ENCODE results near the gene KCTD21.
"Not testable (repeated sequence)": the region's sequence is repeated elsewhere in the genome, so short reads cannot be mapped to it uniquely, and the experiment has no call there.

The KCTD21 gene

GRCh38 chr11:78200061-78200460, 11.6 kb upstream of the KCTD21 start:
- no peak for DNase-seq

DNA sequence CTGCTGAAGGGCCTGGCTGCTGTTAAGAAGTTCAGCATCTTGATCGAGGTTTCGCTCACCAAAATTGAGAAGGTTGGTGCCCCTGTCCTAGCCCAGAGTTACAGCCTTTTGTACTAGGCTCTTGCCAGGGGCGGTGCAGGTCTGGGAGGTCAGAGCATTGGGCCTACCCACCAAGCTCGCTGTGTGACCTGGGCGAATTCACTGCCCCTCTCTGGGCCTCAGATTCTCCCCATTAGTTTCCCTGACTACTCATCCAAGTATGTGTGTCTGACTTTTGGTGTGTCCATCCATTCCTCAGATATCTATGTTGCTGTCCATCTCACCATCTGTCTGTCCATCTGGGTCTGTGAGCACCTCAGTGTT, 11.2 kb upstream of the KCTD21 start:
- no peak for DNase-seq

DNA sequence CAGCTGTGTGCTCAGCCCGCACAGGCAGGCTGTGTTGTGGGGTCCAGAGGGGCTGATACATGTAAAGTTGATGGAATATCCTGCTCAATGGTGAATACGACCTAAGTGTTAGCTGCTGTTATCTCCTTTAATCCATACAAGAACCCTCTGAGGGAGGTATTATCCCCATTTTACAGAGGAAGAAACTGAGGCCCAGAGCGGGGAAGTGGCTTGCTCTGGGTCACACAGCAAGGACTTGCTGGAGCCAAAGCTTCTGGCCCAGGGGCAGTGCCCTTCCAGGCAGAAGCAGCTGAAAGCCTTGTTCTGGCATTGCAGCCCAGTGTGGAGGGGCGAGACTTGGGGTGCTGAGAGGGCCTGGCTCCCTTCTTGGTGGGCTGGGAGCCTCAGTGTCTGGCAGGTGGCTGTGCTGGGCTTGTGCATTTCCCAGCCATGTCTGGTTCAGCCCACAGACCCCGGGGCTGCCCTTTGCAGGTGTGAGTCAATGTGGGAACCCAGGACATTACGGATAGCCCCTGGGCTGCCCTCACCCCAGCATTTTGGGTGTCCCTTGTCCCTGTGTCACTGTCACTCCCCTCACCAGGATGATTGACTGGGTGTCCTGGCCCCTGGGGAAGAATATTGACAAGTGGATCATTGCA, 10.7 kb upstream of the KCTD21 start:
- DNase-seq: no peak

DNA sequence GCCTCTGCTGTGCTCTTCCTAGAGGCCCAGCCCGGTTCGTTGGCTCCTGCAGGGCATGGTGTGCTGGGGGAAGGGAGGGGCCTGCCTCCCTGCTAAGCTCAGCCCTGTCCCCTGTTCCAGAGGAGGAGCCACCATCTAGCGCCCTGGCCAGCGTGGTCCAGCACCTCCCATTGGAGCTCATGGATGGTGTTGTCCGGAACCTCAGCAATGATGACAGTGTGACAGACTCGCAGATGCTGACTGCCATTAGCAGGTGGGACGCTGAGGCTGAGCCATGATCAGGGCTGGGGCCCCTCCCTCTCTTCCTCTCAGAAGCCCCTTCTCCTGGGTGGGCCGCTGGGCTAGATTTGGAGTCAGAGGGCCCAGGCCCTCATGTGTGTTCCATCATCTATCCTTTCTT, 9.4 kb upstream of the KCTD21 start:
- DNase-seq: no peak

DNA sequence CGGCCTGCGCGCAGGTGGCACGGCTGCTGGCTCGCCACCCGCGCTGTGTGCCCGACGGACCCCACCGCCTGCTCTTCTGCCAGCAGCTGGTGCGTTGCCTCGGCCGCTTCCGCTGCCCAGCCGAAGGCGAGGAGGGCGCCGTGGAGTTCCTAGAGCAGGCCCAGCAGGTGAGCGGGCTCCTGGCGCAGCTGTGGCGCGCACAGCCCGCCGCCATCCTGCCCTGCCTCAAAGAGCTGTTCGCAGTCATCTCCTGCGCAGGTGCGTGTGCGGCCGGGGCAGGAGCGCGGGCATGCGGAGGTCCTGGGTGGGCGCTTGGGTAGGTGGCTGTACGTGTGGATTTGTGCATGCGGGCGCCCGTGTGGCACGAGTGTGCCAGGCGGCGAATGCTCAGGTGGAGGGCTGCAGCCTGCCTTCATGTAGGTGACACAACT, 8.2 kb upstream of the KCTD21 start:
- no peak for DNase-seq

GRCh38 chr11:78195917-78196560, 7.6 kb upstream of the KCTD21 start:
- no peak for DNase-seq

- DNase-seq: no peak
Measured at GRCh38 chr11:78194490-78194889, 6.1 kb upstream of the KCTD21 start.

DNA sequence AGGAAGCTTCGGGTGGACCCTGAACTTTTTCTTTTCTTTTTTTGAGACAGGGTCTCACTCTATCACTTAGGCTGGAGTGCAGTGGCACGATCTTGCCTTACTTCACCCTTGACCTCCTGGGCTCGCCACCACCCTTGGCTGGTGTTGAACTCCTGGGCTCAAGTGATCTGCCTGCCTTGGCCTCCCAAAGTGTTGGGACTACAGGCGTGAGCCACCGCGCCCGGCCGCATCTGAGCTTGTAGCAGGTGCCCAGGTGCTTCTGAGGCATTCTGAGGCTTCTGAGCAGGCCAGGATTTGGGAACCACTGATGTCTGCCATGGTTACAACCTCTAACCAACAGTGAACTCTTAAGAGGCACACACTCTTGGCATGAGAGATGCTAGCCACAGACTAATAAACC, 5.4 kb upstream of the KCTD21 start:
- no peak for DNase-seq

GRCh38 chr11:78192911-78193351, 4.5 kb upstream of the KCTD21 start:
- no peak for DNase-seq

DNA sequence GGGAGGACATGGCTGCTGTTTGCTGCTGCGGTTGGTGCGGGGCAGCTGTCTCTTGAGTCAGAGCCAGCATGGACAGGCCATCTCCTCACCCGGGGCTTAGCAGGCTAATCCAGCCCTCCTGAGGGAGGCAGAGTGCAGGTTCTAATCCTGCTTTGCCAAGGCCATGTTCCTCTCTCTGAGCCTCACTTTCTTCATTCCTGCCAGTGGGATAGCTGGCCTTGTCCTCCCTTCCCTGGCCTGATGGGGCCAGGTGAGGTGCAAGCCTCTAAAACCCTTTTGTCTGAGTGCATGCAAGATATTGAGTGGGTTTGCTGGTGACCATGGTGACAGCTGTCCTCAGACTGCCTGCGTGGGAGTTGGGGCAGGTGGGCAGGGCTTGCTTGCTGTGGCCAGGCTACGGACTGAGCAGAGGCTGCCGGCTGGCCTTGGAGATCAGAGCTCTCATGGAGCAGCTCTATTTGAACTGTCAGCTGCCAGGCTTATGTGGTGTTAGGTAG, 3.8 kb upstream of the KCTD21 start:
- DNase-seq: no peak

- no peak for DNase-seq
Measured at GRCh38 chr11:78190871-78191538, 2.6 kb upstream of the KCTD21 start.

DNA sequence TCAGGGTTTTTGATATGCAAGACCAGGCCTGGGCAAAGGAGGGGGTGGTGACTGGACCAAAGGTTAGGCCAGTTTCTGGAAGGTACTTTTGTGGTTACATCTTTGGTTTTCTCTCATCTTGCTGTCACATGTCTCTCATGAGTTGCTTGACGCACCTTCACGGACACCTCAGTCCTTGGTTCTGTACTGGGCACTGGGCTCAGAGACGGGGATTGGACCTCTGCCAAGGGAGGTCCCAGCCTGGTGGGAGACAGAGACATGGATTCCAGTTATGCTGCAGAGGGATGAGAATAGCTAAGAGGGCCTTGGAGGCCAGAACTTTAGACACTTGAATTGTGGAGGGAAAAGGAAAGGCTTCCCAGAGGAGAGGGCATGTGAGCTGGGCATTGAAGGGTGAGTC, 1.9 kb upstream of the KCTD21 start:
- no peak for DNase-seq

DNA sequence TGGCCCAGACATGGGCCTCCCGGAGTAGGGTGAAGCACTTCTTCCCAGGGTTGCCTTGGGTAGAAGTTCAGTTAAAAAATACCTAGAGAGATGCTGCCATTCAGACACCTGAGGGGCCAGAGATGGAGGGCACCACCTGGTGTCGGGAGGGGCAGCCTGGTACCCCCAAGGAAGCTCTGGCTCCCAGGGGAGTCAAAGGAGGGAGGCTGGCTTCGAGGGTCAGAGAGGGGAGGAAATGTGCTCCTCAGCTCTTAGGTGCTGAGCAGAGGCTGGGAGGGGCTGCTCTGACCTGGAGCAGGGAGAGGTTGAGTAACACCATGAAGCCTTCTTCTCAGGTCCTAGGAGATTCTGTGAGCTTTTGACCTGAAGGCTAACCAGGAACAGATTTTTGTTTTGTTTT, 1.4 kb upstream of the KCTD21 start:
- no peak for DNase-seq

DNA sequence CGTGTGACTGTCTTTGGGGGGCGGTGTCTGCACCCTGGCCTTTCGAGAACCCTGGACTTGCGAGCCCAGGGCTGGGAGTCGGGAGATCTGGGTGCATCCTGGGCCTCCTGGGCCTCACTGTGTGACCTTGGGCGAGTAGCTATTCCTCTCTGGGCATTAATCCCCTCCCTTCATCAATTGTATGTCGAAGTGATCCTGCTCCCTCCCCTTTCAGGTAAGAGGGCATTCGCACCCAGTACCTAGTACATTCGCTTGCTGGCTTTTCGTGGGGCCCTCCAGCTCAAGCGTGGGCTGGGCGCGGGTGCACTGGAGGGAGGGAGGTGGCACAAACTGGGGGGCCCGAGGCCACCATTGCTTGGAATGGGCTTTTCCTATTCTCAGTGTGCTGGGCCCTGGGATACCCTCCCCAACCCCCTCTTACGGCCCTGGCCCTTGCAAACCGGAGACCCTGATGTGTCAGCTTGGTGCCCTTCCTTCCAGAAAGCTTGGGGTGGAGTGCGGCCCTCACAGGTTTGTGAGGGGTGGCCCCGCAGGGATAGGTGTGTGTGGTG, 823 bp upstream of the KCTD21 start:
- no peak for DNase-seq

DNA sequence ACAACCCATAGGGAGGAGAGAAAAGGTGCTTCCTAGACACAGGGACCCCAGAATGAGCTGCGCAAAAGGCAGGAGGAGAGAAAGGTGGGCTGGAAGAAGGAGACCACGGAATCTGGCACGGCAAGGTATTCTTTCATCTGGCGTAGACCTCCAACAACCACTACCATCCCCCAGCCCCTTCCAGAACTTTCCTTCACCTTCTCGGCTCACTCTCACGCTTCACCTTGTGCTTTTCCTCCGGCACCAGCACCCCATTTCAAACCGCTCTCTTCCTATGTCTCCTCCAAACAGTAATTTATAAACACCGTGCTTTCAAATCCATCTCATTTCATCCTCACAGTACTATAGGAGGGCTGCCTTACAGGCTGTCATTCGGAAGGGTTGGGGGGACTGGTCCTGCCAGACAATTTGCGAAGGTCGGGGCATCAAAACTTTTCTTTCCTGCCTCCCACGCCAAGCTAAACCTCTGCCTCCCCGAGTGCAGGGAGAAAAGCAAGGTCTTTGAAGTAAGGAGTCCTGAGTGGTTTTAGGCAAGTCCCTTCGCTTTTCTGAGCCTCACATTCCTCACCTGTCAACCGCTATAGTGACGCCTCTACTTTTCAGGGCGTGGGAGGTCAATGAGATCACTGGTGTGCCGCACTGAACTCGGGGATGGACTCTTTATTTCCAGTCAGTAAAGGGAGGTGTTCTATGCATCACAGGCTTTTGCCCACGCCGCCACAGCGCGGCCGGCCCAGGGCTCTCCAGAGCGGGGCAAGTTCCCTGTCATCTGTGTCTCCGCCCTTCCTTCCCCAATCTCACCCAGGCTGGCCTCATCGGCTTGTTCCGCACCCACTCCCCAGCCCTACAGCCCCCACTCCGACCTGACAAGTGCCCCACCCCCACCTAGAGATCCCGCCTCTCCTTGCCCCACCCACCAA, 800 bp downstream of the KCTD21 start:
- no peak for DNase-seq

- DNase-seq: no peak
Measured at GRCh38 chr11:78181185-78181584, 7.2 kb downstream of the KCTD21 start.

- no peak for DNase-seq
Measured at GRCh38 chr11:78180751-78181150, 7.7 kb downstream of the KCTD21 start.

DNA sequence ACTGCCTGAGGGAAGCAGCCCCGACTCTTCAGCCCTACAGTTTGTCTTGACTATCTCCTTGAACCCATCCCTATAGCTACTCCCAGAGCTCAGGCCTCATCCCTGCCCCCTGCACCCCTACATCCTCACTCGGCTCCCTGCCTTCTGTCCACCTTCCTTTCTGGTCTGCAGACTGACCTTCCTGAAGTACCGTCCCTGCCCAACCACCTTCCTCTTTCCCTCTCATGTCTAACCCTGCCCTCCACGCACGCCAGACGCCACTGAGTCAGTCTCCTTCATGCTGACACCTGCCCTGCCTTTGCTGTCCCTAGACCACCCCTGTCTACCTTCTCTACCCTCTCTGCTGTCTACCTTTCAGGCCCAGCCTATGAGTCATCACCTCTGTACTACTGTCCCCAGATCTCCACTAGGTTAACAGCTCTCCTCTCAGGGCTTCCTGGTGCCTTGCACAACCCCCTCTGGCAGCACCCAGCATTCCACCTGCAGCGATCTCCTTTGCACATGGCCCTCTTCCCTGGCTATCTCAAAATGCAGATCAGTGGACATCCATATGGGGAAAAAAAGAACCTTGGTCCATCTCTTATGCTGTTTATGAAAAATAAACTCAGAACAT, 8.9 kb downstream of the KCTD21 start:
- DNase-seq: no peak

- DNase-seq: no peak
Measured at GRCh38 chr11:78177216-78177615, 11.2 kb downstream of the KCTD21 start.

GRCh38 chr11:78176605-78177141, 11.8 kb downstream of the KCTD21 start:
- no peak for DNase-seq

GRCh38 chr11:78175862-78176261, 12.6 kb downstream of the KCTD21 start:
- DNase-seq: not testable (repeated sequence)

DNA sequence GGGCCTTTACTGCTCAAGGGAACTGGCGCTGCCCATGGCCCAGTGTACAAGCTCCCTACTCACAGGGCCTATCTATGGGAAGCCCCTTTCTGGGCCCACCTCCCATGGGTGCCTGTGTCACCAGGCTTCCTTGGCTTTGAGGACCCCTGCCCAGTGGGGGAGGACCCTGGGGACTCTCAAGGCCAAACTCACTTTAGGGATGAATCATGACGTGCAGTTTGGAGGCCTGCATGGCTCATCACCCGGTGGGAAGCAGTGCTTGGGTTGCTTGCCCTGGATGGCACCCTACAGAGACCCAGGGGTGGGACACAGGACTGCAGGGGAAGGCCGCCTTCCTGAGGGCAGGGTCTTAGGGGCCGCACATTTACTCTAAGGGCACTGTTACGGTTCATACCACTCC, 16.5 kb downstream of the KCTD21 start:
- no peak for DNase-seq

All from NCI-H446 treated with DMSO at 0.1 percent for 48 hours (cell line).